HL-60 (cell line): Measurements from ENCODE around the gene POU2F1.
"Not testable (repeated sequence)": the region's sequence is repeated elsewhere in the genome, so short reads cannot be mapped to it uniquely, and the experiment has no call there.

ENCODE experiments used
- DNase-seq, 2 experiments: peaks; one replicate each; pipeline ENCODE4 v3.0.0-alpha.2; 2010 to 2020; ENCODE audit warnings: low read depth in 1 of 2, low spot score in 1 of 2
- H3K27ac ChIP-seq: fragments of 250-450 bp; sonication (Bioruptor Pico); replicated peaks from 2 replicates; pipeline ENCODE4 v1.5.1; 2020; ENCODE audit warnings: mild to moderate bottlenecking, moderate library complexity
- H3K27me3 ChIP-seq: fragments of 250-450 bp; sonication (Bioruptor Pico); 2 replicates; pipeline ENCODE4 v1.5.1; 2021; ENCODE audit warnings: mild to moderate bottlenecking, moderate library complexity; ENCODE audit not compliant: insufficient read depth, poor library complexity, severe bottlenecking
- H3K4me3 ChIP-seq: replicated peaks from 2 replicates; pipeline ENCODE4 v1.5.1; 2011; ENCODE audit warnings: mild to moderate bottlenecking, control low read depth, low read length; ENCODE audit not compliant: insufficient read depth
- GABPA ChIP-seq: IDR thresholded peaks from 2 replicates; pipeline ENCODE4 v1.6.1; 2012; ENCODE audit warnings: low read depth
- POLR2AphosphoS5 ChIP-seq: IDR thresholded peaks from 2 replicates; pipeline ENCODE4 v1.6.1; 2012; ENCODE audit warnings: low read depth
- SPI1 ChIP-seq: IDR thresholded peaks from 2 replicates; pipeline ENCODE4 v1.6.1; 2012; ENCODE audit warnings: low read depth, mild to moderate bottlenecking, borderline replicate concordance
- TF ChIP-seq, protein P1 (sequence below): IDR thresholded peaks from one replicate; pipeline ENCODE4 v1.5.1; 2011; ENCODE audit warnings: low read length, control low read depth, inconsistent platforms; ENCODE audit not compliant: insufficient read depth
- TF ChIP-seq, protein P2 (sequence below): IDR thresholded peaks from 2 replicates; pipeline ENCODE4 v1.6.1; 2012; ENCODE audit warnings: low read depth; ENCODE audit not compliant: insufficient replicate concordance

The POU2F1 gene

DNA sequence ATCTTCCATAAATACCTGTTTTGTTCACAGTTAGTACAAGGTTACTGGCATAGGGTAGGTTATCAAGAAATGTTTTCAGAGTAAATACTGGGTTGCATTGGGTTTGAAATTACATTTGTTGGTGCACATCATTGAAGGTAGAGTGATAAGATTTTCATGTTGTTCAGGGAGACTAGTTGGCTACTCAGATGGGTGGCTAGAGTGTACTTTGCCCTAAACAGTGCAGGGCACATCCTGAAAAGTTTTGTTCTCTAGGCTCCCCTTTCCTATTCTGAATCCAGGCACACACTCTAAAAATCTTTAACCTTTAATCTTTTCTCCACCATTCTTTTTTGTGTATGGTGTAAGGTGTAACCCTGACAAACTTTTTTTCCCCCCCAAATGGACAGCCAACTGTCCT is 18.0 kb downstream of the POU2F1 start:
- Histone ChIP-seq H3K4me3 (no peak overlapping the region), H3K27ac (no peak overlapping the region), H3K27me3 (no peaks in the 10 kb centered on the region)
- TF ChIP-seq SPI1 (no peak), GABPA (no peak), POLR2AphosphoS5 (no peak)
- TF ChIP-seq, protein P1, sequence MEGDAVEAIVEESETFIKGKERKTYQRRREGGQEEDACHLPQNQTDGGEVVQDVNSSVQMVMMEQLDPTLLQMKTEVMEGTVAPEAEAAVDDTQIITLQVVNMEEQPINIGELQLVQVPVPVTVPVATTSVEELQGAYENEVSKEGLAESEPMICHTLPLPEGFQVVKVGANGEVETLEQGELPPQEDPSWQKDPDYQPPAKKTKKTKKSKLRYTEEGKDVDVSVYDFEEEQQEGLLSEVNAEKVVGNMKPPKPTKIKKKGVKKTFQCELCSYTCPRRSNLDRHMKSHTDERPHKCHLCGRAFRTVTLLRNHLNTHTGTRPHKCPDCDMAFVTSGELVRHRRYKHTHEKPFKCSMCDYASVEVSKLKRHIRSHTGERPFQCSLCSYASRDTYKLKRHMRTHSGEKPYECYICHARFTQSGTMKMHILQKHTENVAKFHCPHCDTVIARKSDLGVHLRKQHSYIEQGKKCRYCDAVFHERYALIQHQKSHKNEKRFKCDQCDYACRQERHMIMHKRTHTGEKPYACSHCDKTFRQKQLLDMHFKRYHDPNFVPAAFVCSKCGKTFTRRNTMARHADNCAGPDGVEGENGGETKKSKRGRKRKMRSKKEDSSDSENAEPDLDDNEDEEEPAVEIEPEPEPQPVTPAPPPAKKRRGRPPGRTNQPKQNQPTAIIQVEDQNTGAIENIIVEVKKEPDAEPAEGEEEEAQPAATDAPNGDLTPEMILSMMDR: no peak
- TF ChIP-seq, protein P2, sequence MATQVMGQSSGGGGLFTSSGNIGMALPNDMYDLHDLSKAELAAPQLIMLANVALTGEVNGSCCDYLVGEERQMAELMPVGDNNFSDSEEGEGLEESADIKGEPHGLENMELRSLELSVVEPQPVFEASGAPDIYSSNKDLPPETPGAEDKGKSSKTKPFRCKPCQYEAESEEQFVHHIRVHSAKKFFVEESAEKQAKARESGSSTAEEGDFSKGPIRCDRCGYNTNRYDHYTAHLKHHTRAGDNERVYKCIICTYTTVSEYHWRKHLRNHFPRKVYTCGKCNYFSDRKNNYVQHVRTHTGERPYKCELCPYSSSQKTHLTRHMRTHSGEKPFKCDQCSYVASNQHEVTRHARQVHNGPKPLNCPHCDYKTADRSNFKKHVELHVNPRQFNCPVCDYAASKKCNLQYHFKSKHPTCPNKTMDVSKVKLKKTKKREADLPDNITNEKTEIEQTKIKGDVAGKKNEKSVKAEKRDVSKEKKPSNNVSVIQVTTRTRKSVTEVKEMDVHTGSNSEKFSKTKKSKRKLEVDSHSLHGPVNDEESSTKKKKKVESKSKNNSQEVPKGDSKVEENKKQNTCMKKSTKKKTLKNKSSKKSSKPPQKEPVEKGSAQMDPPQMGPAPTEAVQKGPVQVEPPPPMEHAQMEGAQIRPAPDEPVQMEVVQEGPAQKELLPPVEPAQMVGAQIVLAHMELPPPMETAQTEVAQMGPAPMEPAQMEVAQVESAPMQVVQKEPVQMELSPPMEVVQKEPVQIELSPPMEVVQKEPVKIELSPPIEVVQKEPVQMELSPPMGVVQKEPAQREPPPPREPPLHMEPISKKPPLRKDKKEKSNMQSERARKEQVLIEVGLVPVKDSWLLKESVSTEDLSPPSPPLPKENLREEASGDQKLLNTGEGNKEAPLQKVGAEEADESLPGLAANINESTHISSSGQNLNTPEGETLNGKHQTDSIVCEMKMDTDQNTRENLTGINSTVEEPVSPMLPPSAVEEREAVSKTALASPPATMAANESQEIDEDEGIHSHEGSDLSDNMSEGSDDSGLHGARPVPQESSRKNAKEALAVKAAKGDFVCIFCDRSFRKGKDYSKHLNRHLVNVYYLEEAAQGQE: no peak
- DNase-seq: no peak

GRCh38 chr1:167239257-167239656 is 18.6 kb downstream of the POU2F1 start:
- no peak for DNase-seq
- Histone ChIP-seq H3K27ac (no peak overlapping the region), H3K4me3 (no peak overlapping the region), H3K27me3 (no peaks in the 10 kb centered on the region)
- TF ChIP-seq, protein P2: peak; percentile 77
- no peak for TF ChIP-seq POLR2AphosphoS5

- Histone ChIP-seq H3K4me3 (no peak overlapping the region), H3K27ac (no peak overlapping the region), H3K27me3 (no peaks in the 10 kb centered on the region)
- TF ChIP-seq SPI1: no peak
- TF ChIP-seq, protein P2: no peak
- TF ChIP-seq, protein P1: no peak
- no peak for TF ChIP-seq GABPA
- TF ChIP-seq POLR2AphosphoS5: no peak
- DNase-seq: no peak
Measured at GRCh38 chr1:167244244-167244643, 23.6 kb downstream of the POU2F1 start.

GRCh38 chr1:167245168-167245567 is 24.5 kb downstream of the POU2F1 start:
- not testable (repeated sequence) for H3K4me3 ChIP-seq, H3K27ac ChIP-seq, H3K27me3 ChIP-seq, DNase-seq
